DMS53 treated with DMSO at 0.1 percent for 48 hours (cell line): ENCODE data around the gene MPHOSPH8.
A peak's percentile ranks its signal among the peaks of the same experiment; 100 is the strongest.
"Not testable (repeated sequence)": the region's sequence is repeated elsewhere in the genome, so short reads cannot be mapped to it uniquely, and the experiment has no call there.

ENCODE experiments used
- DNase-seq: peaks from one replicate; lab custom pipeline; 2025; ENCODE audit not compliant: unreplicated experiment; lab: John Stamatoyannopoulos, UW

The MPHOSPH8 gene

DNA sequence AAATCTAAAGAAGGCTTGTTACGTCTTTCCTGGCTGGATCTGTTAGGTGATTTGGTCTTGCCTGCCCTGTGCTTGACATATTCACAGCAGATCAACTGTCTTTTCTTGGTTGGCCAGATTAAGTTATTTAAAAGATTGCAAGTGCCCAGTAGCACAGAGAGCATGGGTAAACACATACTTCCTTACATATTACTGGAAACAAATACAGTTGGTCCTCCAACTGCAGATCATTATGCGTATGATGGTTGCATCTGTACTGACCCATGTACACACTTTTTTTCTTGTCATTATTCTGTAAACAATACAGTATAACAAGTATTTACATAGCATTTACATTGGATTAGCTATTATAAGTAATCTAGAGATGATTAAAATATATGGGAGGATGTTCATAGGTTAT is 9.2 kb upstream of the MPHOSPH8 start:
- no peak for DNase-seq

- DNase-seq, result no peak
Observed at GRCh38 chr13:19632915-19633478, 462 bp upstream of the MPHOSPH8 start.

GRCh38 chr13:19634256-19634740 is 839 bp downstream of the MPHOSPH8 start:
- DNase-seq, result peak; percentile 8

GRCh38 chr13:19635926-19636325 is 2.5 kb downstream of the MPHOSPH8 start:
- DNase-seq, result not testable (repeated sequence)

DNA sequence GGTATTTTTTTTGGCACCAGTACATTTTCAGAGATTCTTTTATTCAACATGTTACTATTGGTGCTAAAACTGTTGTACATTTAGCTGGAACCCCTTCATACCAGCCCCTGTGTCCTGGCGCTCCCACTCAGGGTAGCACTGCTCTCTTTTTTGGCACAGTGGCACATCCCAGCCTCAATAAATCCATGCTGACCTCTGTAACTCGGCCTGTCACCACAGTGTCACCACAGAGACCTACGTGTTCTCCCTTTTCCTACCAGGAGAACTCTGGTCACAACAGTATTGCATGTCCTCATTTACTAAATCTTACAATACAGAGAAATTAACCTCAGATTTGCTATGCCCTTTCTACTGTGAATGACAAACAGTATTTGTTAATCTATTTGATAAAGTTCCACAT is 10.2 kb downstream of the MPHOSPH8 start:
- no peak for DNase-seq

DNA sequence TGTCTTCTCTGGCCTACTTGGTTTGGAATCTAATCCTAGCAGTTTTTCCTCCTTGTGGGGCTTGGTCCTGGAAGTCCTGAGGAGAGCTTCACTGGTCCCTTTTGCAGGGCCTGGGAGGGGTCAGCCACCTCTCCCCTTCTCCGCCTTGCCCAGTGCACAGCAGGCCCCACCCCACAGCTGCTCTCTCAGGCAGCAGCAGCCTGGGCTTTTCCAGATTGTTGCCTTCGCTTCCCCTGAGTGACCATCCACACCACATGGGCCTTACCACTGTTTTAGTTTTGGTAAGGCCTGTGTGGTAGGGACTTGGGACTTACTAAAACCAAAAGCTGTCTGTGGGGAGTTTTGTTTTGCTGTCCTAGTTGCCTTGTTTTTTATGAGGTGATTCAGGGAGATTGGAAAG is 11.5 kb downstream of the MPHOSPH8 start:
- DNase-seq, result no peak

- DNase-seq, result no peak
Observed at GRCh38 chr13:19646063-19646462, 12.6 kb downstream of the MPHOSPH8 start.

- no peak for DNase-seq
Observed at GRCh38 chr13:19650742-19651141, 17.3 kb downstream of the MPHOSPH8 start.

DNA sequence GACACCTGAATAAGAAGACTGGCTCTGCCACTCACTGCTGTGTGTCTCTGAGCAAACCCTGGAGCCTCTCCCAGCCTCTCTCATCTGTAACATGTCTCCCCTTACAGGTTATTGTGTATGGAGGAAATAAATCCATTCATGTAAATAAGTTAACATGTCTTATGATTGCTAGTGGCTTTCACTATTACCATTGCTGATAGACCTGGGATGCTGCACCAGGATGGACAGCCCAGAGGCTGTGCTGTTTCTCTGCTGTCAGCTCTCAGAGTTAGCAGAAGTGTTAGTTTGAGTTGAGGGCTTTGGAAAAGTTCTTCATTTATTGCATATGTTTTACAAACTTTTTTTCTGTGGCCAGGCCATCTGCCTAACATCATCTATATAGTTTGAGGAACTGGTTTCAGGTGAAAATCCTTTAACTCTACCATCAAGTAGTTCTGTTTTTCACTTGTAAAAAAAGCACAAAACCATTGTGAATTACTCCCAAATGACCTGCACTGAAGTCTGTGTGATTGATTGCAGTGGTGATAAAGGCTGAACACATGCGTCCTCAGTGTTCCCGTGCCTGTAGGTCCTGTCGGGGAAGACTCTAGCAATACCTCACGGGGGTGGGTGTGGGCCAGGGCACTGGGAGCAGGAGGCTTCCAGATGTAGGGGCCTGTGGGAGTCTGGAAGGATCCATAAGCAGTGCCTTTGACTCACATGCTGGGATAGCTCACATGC is 24.6 kb downstream of the MPHOSPH8 start:
- no peak for DNase-seq

GRCh38 chr13:19658831-19659230 is 25.4 kb downstream of the MPHOSPH8 start:
- no peak for DNase-seq

GRCh38 chr13:19661126-19661525 is 27.7 kb downstream of the MPHOSPH8 start:
- no peak for DNase-seq

- DNase-seq, result no peak
Observed at GRCh38 chr13:19661561-19661960, 28.1 kb downstream of the MPHOSPH8 start.

- no peak for DNase-seq
Observed at GRCh38 chr13:19663416-19663979, 30.0 kb downstream of the MPHOSPH8 start.

- no peak for DNase-seq
Observed at GRCh38 chr13:19664481-19665230, 31.2 kb downstream of the MPHOSPH8 start.

GRCh38 chr13:19665427-19665859 is 32.0 kb downstream of the MPHOSPH8 start:
- DNase-seq, result no peak

- no peak for DNase-seq
Observed at GRCh38 chr13:19668778-19669177, 35.3 kb downstream of the MPHOSPH8 start.

GRCh38 chr13:19670147-19670546 is 36.7 kb downstream of the MPHOSPH8 start:
- no peak for DNase-seq

DNA sequence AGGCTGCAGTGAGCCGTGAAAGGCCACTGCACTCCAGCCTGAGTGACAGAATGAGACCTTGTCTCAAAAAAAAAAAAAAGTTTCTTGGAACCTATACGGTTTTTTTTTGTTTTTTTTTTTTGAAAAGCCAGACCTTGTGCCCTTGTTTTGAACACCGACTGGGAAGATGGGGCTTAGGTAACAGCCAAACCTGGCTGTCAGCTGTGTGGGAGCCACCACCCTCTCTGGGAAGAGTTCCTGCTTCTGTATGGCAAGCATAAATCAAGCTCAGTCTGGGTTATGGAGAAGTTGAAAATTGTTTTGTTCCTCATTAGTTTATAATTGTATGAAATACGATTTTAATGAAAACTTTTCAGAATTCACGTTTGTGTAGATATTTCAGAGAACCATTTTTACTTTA is 39.5 kb downstream of the MPHOSPH8 start:
- no peak for DNase-seq

- DNase-seq, result no peak
Observed at GRCh38 chr13:19673473-19674430, 40.3 kb downstream of the MPHOSPH8 start.

DNA sequence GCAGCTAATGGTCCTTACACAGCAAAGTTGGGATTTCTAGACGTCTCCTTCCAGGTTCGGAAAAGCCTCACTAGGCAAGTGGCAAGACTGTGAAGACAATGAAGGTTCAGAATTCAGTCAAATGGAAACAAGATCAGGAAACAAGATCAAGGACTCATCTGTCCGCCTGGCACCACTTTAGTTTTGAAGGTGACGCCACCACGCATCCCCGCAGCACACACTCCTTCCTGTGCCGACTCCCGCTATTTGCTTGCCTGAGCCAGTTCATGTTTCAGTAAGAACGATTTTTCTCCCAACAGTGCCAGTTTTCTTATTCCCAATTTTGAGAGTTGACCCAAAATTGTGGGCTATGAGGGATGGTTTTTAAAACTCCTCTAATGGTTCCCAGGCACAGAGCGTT is 41.4 kb downstream of the MPHOSPH8 start:
- no peak for DNase-seq

DNA sequence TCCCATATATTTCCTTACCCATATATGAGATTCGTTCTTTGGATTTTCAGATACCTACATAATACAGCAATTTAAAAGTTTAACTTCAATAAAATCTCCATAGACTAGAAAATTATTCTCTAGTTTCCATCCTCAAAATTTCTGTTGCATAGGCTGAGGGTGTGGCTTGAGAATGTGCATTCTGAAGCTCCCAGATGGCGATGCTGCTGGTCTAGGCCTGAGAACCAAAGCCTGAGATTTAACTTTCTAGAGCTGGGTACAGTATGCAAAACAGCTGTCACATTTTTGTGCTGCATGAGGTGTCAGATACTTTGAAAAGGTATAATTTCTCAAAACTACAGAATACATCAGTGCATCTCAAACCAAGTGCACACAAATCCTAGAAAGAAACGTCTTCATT is 42.7 kb downstream of the MPHOSPH8 start:
- no peak for DNase-seq
